RWPE2 (cell line): Measurements from ENCODE around the gene TADA1.

ENCODE experiments used
- ATAC-seq: fragments of 200-7000 bp; cut with Tn5 transposase; 3 replicates; pipeline ENCODE4 v1.9.1; 2021; ENCODE audit warnings: low read depth
- DNase-seq: peaks from one replicate; pipeline ENCODE4 v3.0.0-alpha.2; 2020; ENCODE audit warnings: low spot score
- H3K27ac ChIP-seq: fragments of 450-650 bp; 2 replicates; pipeline ENCODE4 v1.5.1; 2017; ENCODE audit warnings: mild to moderate bottlenecking; ENCODE audit not compliant: poor library complexity, severe bottlenecking
- H3K27me3 ChIP-seq: fragments of 250-450 bp; sonication (Bioruptor Pico); 2 replicates; pipeline ENCODE4 v1.5.1; 2021; ENCODE audit warnings: mild to moderate bottlenecking, moderate library complexity; ENCODE audit not compliant: insufficient read depth, poor library complexity, severe bottlenecking
- H3K36me3 ChIP-seq: fragments of 250-450 bp; sonication (Bioruptor Pico); 2 replicates; pipeline ENCODE4 v1.5.1; 2020; ENCODE audit warnings: low read depth, mild to moderate bottlenecking, moderate library complexity
- H3K4me1 ChIP-seq: fragments of 250-450 bp; sonication (Bioruptor Pico); 2 replicates; pipeline ENCODE4 v1.5.1; 2021; ENCODE audit warnings: mild to moderate bottlenecking, moderate library complexity; ENCODE audit not compliant: insufficient read depth, poor library complexity, severe bottlenecking
- H3K4me3 ChIP-seq: fragments of 250-450 bp; sonication (Bioruptor Pico); 2 replicates; pipeline ENCODE4 v1.5.1; 2021; ENCODE audit warnings: mild to moderate bottlenecking, moderate library complexity; ENCODE audit not compliant: severe bottlenecking
- H3K9me3 ChIP-seq: fragments of 250-450 bp; sonication (Bioruptor Pico); 2 replicates; pipeline ENCODE4 v1.5.1; 2021; ENCODE audit warnings: mild to moderate bottlenecking, moderate library complexity; ENCODE audit not compliant: severe bottlenecking
- CTCF ChIP-seq: fragments of 450-650 bp; IDR thresholded peaks from one replicate; pipeline ENCODE4 v1.5.1; 2017; ENCODE audit warnings: mild to moderate bottlenecking, moderate library complexity; ENCODE audit not compliant: poor library complexity, severe bottlenecking

The TADA1 gene

GRCh38 chr1:166859597-166859996 lies 16.5 kb downstream of the TADA1 start:
- DNase-seq (no peak), ATAC-seq (no peak)
- no peak overlapping the region for H3K4me3 ChIP-seq
- no peaks in the 10 kb centered on the region for H3K27me3 ChIP-seq
- H3K4me1 ChIP-seq = no peaks in the 10 kb centered on the region
- no peak for TF ChIP-seq CTCF
- H3K36me3 ChIP-seq = peaks cover 96% of the 10 kb centered on the region
- no peak overlapping the region for H3K27ac ChIP-seq
- H3K9me3 ChIP-seq = no peaks in the 10 kb centered on the region

DNA sequence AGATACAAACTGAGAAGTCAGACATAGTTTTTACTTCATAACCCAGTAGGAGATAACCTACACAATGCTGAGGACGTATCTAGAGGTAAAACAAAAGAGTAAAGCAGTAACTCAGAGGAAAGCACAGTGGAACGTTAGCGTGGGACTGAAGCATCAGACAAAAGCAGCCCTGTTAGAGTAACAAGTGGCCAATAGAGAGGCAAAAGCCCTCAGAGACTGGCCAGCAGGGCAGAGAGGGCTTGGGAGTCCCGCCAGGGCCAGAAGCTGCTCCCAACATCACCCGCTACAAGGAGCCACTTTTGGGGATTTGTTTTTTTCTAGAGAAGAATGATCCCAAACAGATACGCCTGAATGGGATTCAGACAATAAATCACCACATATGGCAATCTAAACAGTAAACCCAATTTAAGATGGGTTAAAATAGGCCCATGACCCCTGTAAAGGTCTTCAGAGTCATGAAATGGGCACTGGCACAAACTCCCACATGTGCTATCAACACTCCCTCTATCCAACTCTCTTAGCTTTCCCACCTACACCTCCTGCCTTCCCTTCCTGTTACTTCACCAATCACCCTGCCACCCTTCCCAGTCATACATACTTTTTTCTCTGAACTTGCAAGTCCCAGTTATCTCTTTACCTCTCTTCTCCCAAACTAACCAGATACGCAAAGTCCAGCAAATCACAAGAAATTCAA lies 17.2 kb downstream of the TADA1 start:
- Histone ChIP-seq H3K4me3 (no peak overlapping the region), H3K9me3 (no peaks in the 10 kb centered on the region), H3K36me3 (peaks cover 97% of the 10 kb centered on the region), H3K27me3 (no peaks in the 10 kb centered on the region), H3K4me1 (no peaks in the 10 kb centered on the region), H3K27ac (no peak overlapping the region)
- ATAC-seq (no peak), DNase-seq (no peak)
- no peak for TF ChIP-seq CTCF

DNA sequence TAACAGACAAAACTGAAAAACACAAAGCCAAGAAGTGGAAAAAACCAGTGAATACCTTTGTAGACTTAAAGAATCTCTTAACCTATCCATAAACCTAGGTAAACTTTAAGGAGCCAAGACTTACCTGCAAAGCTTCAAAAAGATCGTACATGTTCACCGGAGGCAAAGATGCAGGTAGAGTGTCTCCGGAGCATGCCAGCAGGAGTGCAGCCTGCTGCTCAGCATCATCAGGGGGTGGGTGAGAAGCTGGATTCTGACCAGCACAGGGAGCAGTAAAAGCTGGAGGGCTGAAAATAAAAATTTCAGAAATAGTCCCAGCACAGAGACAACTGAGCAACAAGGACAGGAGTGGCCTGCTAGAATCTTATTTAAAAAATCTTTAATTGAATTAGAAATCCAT lies 18.1 kb downstream of the TADA1 start:
- no peak for DNase-seq
- Histone ChIP-seq H3K4me3 (no peak overlapping the region), H3K27ac (no peak overlapping the region), H3K36me3 (peaks cover 97% of the 10 kb centered on the region), H3K4me1 (no peaks in the 10 kb centered on the region), H3K9me3 (no peaks in the 10 kb centered on the region), H3K27me3 (no peaks in the 10 kb centered on the region)
- ATAC-seq = no peak
- no peak for TF ChIP-seq CTCF

DNA sequence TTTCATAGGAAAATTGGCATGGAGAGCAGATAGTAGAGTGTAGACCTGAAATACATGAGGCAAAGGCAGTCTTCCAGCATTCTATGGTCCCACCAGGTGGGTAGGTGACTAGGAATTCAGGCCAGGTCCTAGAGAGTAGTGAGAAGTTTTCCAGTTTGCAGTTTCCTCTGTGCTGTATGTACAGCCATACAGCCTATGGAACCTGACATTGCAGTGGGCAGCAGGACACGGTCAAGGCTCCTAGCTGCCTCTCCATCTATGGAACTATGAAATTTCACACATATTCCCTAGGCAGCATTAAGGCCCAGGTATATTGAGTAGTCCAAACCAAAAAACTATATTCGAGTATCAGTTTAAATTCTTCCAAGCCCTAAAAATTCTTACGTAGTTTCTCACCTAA lies 20.5 kb downstream of the TADA1 start:
- DNase-seq (no peak), ATAC-seq (0 out of 3 replicates have a peak, but pooled peaks have one; percentile 26)
- Histone ChIP-seq H3K27me3 (no peaks in the 10 kb centered on the region), H3K36me3 (peaks cover 97% of the 10 kb centered on the region), H3K9me3 (no peaks in the 10 kb centered on the region), H3K4me1 (no peaks in the 10 kb centered on the region), H3K27ac (no peak overlapping the region), H3K4me3 (no peak overlapping the region)
- TF ChIP-seq CTCF = no peak

GRCh38 chr1:166852918-166853317 lies 23.1 kb downstream of the TADA1 start:
- ATAC-seq = no peak
- TF ChIP-seq CTCF = no peak
- H3K4me1 ChIP-seq = no peaks in the 10 kb centered on the region
- H3K4me3 ChIP-seq = no peak overlapping the region
- DNase-seq = no peak
- peaks cover 99% of the 10 kb centered on the region for H3K36me3 ChIP-seq
- H3K9me3 ChIP-seq = no peaks in the 10 kb centered on the region
- H3K27me3 ChIP-seq = no peaks in the 10 kb centered on the region
- no peak overlapping the region for H3K27ac ChIP-seq
